ENCODE data around the gene SPOP. TPM values are rescaled to one million over a fixed set of nuclear protein-coding genes. Genes with fewer than 3 reads are reported as not detected.
"Not testable (repeated sequence)": the region's sequence is repeated elsewhere in the genome, so short reads cannot be mapped to it uniquely, and the experiment has no call there.

The SPOP gene
- total RNA-seq, 2 donors from 2014 or later = 117 to 130 TPM

GRCh38 chr17:49572226-49572625 lies 105.7 kb downstream of the SPOP start:
- intact Hi-C loops (cut with DNase I) = loop anchor here (5.0 to 10.0 kb wide), 3 partner anchors 63 to 280 kb away; no protein-coding TSS in a partner anchor
- DNase-seq (ENCODE audit: low spot score) = peak; percentile 25

GRCh38 chr17:49571764-49572163 lies 106.1 kb downstream of the SPOP start:
- peak; percentile 7 for DNase-seq (ENCODE audit: low spot score)
- intact Hi-C loops (cut with DNase I) = loop anchor here (2.0 to 10.0 kb wide), 5 partner anchors 63 to 281 kb away; no protein-coding TSS in a partner anchor

- no peak for DNase-seq (ENCODE audit: low spot score)
These were observed 106.6 kb downstream of the SPOP start for GRCh38 chr17:49571283-49571682.

GRCh38 chr17:49570540-49571242 lies 107.2 kb downstream of the SPOP start:
- intact Hi-C loops (cut with DNase I) = loop anchor here (2.0 to 10.0 kb wide), 5 partner anchors 64 to 282 kb away; no protein-coding TSS in a partner anchor
- no peak for DNase-seq (ENCODE audit: low spot score)

More at GRCh38 chr17:49571283-49571682, 106.6 kb downstream of the SPOP start:
- intact Hi-C loops (cut with DNase I) = loop anchor here (2.0 to 10.0 kb wide), 5 partner anchors 64 to 281 kb away; no protein-coding TSS in a partner anchor

GRCh38 chr17:49568695-49569047 lies 109.2 kb downstream of the SPOP start:
- intact Hi-C loops (cut with DNase I) = loop anchor here in 1 of 2 donors (5.0 to 10.0 kb wide), 2 partner anchors 284 to 426 kb away; partner anchors contain the start of gene DLX3
- DNase-seq (ENCODE audit: low spot score) = not testable (repeated sequence)

- peak; percentile 97 for DNase-seq (ENCODE audit: low spot score)
- intact Hi-C loops (cut with DNase I) = loop anchor here in 1 of 2 donors (5.0 to 10.0 kb wide), 2 partner anchors 284 to 427 kb away; partner anchors contain the start of gene DLX3
These were observed 109.8 kb downstream of the SPOP start for GRCh38 chr17:49567871-49568694.

GRCh38 chr17:49567104-49567521 lies 110.8 kb downstream of the SPOP start:
- intact Hi-C loops (cut with DNase I) = loop anchor here in 1 of 2 donors (5.0 to 10.0 kb wide), 2 partner anchors 285 to 428 kb away; partner anchors contain the start of gene DLX3
- DNase-seq (ENCODE audit: low spot score) = no peak

GRCh38 chr17:49566668-49567071 lies 111.2 kb downstream of the SPOP start:
- DNase-seq (ENCODE audit: low spot score) = peak; percentile 11
- intact Hi-C loops (cut with DNase I) = loop anchor here in 1 of 2 donors (5.0 to 10.0 kb wide), 2 partner anchors 286 to 428 kb away; partner anchors contain the start of gene DLX3

GRCh38 chr17:49565948-49566491 lies 111.9 kb downstream of the SPOP start:
- peak; percentile 82 for DNase-seq (ENCODE audit: low spot score)
- intact Hi-C loops (cut with DNase I) = loop anchor here in 1 of 2 donors (5.0 to 10.0 kb wide), 2 partner anchors 286 to 429 kb away; partner anchors contain the start of gene DLX3

- DNase-seq (ENCODE audit: low spot score) = no peak
- intact Hi-C loops (cut with DNase I) = loop anchor here in 1 of 2 donors (5.0 to 10.0 kb wide), 2 partner anchors 288 to 430 kb away; partner anchors contain the start of gene DLX3
These were observed 113.3 kb downstream of the SPOP start for GRCh38 chr17:49564638-49565037.

GRCh38 chr17:49557312-49558024 lies 120.4 kb downstream of the SPOP start:
- no peak for DNase-seq (ENCODE audit: low spot score)
- intact Hi-C loops (cut with DNase I) = loop anchor here (5.0 to 10.0 kb wide), 3 partner anchors 60 to 437 kb away; partner anchors contain the start of genes NGFR (in 2 of the 2) and DLX3 (in 1 of the 2)

GRCh38 chr17:49556223-49556943 lies 121.5 kb downstream of the SPOP start:
- peak; percentile 93 for DNase-seq (ENCODE audit: low spot score)
- intact Hi-C loops (cut with DNase I) = loop anchor here (5.0 to 10.0 kb wide), 3 partner anchors 59 to 438 kb away; partner anchors contain the start of genes NGFR (in 2 of the 2) and DLX3 (in 1 of the 2)

GRCh38 chr17:49555495-49556222 lies 122.2 kb downstream of the SPOP start:
- no peak for DNase-seq (ENCODE audit: low spot score)
- intact Hi-C loops (cut with DNase I) = loop anchor here (5.0 to 10.0 kb wide), 3 partner anchors 58 to 439 kb away; partner anchors contain the start of genes NGFR (in 2 of the 2) and DLX3 (in 1 of the 2)

- intact Hi-C loops (cut with DNase I) = loop anchor here (5.0 to 10.0 kb wide), 4 partner anchors 58 to 440 kb away; partner anchors contain the start of genes NGFR (in 2 of the 2) and DLX3 (in 1 of the 2)
- DNase-seq (ENCODE audit: low spot score) = no peak
These were observed 123.0 kb downstream of the SPOP start for GRCh38 chr17:49554694-49555494.

- intact Hi-C loops (cut with DNase I) = loop anchor here (5.0 to 10.0 kb wide), 3 partner anchors 117 to 441 kb away; partner anchors contain the start of gene DLX3 (in 1 of the 2)
- no peak for DNase-seq (ENCODE audit: low spot score)
These were observed 124.1 kb downstream of the SPOP start for GRCh38 chr17:49553676-49554335.
